Effector memory CD4-positive, alpha-beta T cell (primary cell): ENCODE data around the gene SDR42E1.

Experiments used
- DNase-seq, 3 donors: peaks; one replicate each; pipeline ENCODE4 v3.0.0-alpha.2; 2020
- H3K27ac ChIP-seq: 2 replicates; pipeline ENCODE4 v1.7.0; 2013; ENCODE audit warnings: mild to moderate bottlenecking, low read length, moderate library complexity; ENCODE audit not compliant: insufficient read depth, poor library complexity, severe bottlenecking
- H3K27me3 ChIP-seq: replicated peaks from 2 replicates; pipeline ENCODE4 v1.7.0; 2013; ENCODE audit warnings: mild to moderate bottlenecking, low read length; ENCODE audit not compliant: insufficient read depth, control insufficient read depth, poor library complexity, severe bottlenecking
- H3K36me3 ChIP-seq: 2 replicates; pipeline ENCODE4 v1.7.0; 2013; ENCODE audit warnings: mild to moderate bottlenecking, low read length, moderate library complexity; ENCODE audit not compliant: control insufficient read depth, insufficient read depth
- H3K4me1 ChIP-seq: 2 replicates; pipeline ENCODE4 v1.7.0; 2013; ENCODE audit warnings: low read length, mild to moderate bottlenecking; ENCODE audit not compliant: control insufficient read depth, insufficient read depth, poor library complexity, severe bottlenecking
- H3K4me3 ChIP-seq: 2 replicates; pipeline ENCODE4 v1.7.0; 2013; ENCODE audit warnings: low read length, low read depth, mild to moderate bottlenecking; ENCODE audit not compliant: insufficient read depth, poor library complexity, severe bottlenecking
- H3K9me3 ChIP-seq: 2 replicates; pipeline ENCODE4 v1.7.0; 2013; ENCODE audit warnings: mild to moderate bottlenecking, low read length, moderate library complexity; ENCODE audit not compliant: control insufficient read depth

Gene SDR42E1

DNA sequence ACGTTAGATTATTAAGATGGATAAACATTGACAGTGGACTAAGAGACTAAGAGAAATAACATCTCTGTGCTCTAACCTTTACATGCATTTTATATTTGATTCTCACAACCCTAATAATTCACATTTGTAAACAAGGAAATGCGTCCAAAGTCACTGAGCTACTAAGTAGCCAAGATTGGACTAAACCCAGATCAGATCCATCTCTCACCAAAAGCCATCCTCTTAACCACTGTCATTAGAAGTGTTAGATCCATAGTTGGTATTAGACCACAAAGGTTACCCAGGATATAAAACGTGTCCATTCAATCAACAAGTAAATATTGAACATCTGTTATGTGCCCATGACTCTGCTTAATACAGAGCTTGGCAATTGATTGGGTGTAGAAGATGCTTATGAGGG is 29.0 kb upstream of the SDR42E1 start:
- Histone ChIP-seq H3K4me1 (no peaks in the 10 kb centered on the region), H3K9me3 (no peaks in the 10 kb centered on the region), H3K27ac (no peak overlapping the region), H3K27me3 (no peaks in the 10 kb centered on the region), H3K4me3 (no peak overlapping the region), H3K36me3 (no peaks in the 10 kb centered on the region)
- no peak for DNase-seq

DNA sequence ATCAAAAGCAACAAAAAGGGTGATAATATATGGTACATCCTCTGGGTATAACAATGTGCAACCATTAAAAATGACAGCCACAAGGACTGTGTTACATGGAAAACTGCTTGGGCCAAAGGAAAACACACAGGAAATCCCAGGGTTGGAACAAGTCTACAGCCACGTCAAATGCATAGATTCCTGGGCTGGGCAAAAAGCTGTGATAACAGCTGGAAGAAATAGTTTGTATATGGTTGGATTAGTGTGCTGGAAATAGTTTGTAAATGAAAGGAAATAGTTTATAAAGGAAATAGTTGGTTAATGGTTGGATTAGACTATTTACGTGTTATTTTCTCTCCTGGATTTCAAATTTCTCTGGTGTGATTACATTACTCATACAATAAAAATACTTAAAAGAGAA is 26.4 kb upstream of the SDR42E1 start:
- H3K9me3 ChIP-seq, result no peaks in the 10 kb centered on the region
- no peak for DNase-seq
- H3K27ac ChIP-seq, result no peak overlapping the region
- H3K27me3 ChIP-seq, result no peaks in the 10 kb centered on the region
- H3K4me3 ChIP-seq, result no peak overlapping the region
- no peaks in the 10 kb centered on the region for H3K4me1 ChIP-seq
- H3K36me3 ChIP-seq, result no peaks in the 10 kb centered on the region

DNA sequence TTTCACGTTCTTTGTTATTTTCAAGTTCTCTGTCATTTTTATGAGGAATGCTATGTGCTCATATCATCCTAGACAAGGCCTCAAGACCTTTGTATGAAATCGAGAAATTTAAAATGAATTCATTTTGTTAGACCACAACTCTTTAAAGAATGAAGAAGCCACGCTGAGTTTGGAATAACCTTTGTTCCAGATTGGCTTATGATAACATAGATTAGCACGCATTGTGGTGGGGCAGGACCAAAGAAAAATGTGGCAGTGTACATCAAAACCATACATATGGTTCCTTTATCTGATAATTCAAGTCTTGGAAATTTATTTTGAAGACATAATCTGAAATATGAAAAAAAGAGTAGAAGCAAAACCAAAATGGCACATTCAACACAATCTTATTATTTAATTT is 26.0 kb upstream of the SDR42E1 start:
- Histone ChIP-seq H3K9me3 (no peaks in the 10 kb centered on the region), H3K36me3 (no peaks in the 10 kb centered on the region), H3K4me1 (no peaks in the 10 kb centered on the region), H3K27me3 (no peaks in the 10 kb centered on the region), H3K4me3 (no peak overlapping the region), H3K27ac (no peak overlapping the region)
- no peak for DNase-seq

GRCh38 chr16:82034981-82035612 is 23.8 kb upstream of the SDR42E1 start, which contains the start of gene HSD17B2:
TSS of gene HSD17B2 (plus strand) at chr16:82035253. CDS start at chr16:82035425, 172 bp downstream.
- Histone ChIP-seq H3K9me3 (no peaks in the 10 kb centered on the region), H3K4me3 (no peak within 1 kb of the TSS), H3K27me3 (no peaks in the 10 kb centered on the region), H3K27ac (no peak within 1 kb of the TSS), H3K36me3 (no peaks in the 10 kb centered on the region), H3K4me1 (no peaks in the 10 kb centered on the region)
- no peak for DNase-seq

- no peak for DNase-seq
- Histone ChIP-seq H3K27ac (no peak overlapping the region), H3K4me1 (no peaks in the 10 kb centered on the region), H3K36me3 (no peaks in the 10 kb centered on the region), H3K9me3 (no peaks in the 10 kb centered on the region), H3K4me3 (no peak overlapping the region), H3K27me3 (no peaks in the 10 kb centered on the region)
These were observed 22.5 kb upstream of the SDR42E1 start for GRCh38 chr16:82033683-82034300.

DNA sequence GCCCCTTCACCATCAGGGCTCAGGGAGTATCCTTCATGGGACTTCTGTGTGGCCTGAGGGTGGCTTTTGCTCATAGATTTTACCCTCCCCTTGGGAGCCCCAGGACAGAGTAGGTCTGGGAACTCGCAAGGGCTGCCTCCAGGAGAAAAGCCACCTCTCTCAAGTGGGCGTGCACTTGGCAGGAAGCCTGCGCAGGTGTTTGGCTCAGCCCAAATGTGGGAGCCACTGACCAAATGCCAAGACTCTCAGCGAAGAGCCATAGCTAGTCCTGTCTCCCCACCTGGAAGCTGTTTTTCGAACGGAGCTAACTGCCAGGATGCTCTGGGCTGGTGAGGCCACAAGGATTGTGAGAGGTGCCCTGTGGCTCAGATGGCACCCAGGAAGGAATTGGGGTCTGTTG is 21.7 kb upstream of the SDR42E1 start:
- H3K4me1 ChIP-seq, result no peaks in the 10 kb centered on the region
- H3K27ac ChIP-seq, result no peak overlapping the region
- no peak overlapping the region for H3K4me3 ChIP-seq
- H3K9me3 ChIP-seq, result no peaks in the 10 kb centered on the region
- no peak for DNase-seq
- H3K27me3 ChIP-seq, result no peaks in the 10 kb centered on the region
- no peaks in the 10 kb centered on the region for H3K36me3 ChIP-seq

DNA sequence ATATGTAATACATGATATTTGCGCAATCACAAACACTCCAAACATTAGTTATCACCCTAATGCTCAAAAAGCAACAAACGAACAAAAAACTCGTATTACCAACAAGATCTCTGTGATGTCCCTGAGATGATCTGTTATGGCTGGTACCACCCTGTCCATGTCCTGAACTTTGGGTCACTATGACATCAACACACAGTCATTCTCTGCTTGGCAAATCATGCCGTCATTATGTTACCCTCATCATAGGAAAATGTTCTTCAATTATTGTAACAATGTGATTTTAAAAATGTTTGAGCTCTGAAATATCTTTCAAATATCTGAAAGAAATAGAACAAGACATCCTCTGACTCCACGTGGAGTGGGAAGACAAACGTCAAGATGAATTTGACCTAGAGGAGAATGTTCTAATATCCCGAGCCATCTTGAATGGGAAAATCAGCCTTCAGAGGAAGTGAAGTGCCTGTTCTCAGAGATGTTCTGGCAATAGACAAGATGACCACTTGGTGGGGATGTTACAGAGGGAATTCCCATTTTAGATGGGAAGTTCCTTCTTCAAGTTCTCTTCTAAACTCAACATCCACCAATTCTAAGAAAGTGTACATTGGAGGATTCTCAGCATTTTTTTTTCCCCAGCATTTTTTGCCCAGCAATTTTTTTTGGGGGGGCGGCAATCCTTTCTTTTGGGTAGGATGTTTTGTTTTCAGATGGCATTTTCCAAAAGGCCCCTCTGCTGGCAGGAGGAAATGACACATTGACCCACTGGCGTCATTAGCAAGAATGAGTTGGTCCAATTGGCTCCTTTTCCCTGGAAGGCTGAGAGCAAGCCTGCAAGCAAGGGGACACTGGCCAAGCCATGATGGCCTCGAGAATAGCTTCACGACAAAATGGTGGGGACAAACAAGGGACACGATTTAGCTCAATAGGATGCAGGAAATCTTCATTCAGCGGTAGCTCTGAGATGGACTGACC is 20.1 kb upstream of the SDR42E1 start:
- Histone ChIP-seq H3K9me3 (no peaks in the 10 kb centered on the region), H3K27me3 (no peaks in the 10 kb centered on the region), H3K4me1 (no peaks in the 10 kb centered on the region), H3K36me3 (no peaks in the 10 kb centered on the region), H3K4me3 (no peak overlapping the region), H3K27ac (no peak overlapping the region)
- DNase-seq, result no peak

DNA sequence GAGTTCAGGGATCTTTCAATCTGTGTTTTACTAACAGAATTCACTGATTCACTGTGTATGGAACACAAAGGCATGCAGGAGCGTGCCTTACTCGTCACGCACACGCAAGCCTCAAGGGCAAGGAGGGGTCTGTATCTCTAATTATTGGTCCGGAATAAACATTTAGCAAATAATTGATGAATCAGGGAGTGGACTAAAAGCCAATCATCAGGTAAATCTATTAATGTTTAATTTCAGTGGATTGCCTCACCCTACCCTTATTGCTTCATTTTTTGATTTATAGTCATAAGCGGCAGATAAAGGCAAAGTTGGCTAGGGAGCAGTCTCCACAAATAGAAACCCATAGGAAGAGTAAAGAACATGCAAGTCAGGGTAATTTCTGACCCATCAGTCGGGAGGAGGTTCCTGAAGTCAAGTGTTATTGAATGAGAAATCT is 16.4 kb upstream of the SDR42E1 start:
- Histone ChIP-seq H3K4me1 (no peaks in the 10 kb centered on the region), H3K27me3 (no peaks in the 10 kb centered on the region), H3K27ac (no peak overlapping the region), H3K9me3 (no peaks in the 10 kb centered on the region), H3K36me3 (no peaks in the 10 kb centered on the region), H3K4me3 (no peak overlapping the region)
- DNase-seq, result no peak

- Histone ChIP-seq H3K4me3 (no peak overlapping the region), H3K9me3 (no peaks in the 10 kb centered on the region), H3K4me1 (no peaks in the 10 kb centered on the region), H3K27me3 (no peaks in the 10 kb centered on the region), H3K36me3 (no peaks in the 10 kb centered on the region), H3K27ac (no peak overlapping the region)
- no peak for DNase-seq
These were observed 13.6 kb upstream of the SDR42E1 start for GRCh38 chr16:82024883-82025282.

GRCh38 chr16:82024316-82024715 is 13.0 kb upstream of the SDR42E1 start:
- no peaks in the 10 kb centered on the region for H3K27me3 ChIP-seq
- no peak overlapping the region for H3K27ac ChIP-seq
- no peaks in the 10 kb centered on the region for H3K9me3 ChIP-seq
- no peak overlapping the region for H3K4me3 ChIP-seq
- H3K36me3 ChIP-seq, result no peaks in the 10 kb centered on the region
- no peak for DNase-seq
- no peaks in the 10 kb centered on the region for H3K4me1 ChIP-seq
